Keratinocyte (primary cell): ENCODE results near the gene DCLK2.

ENCODE experiments used
- CTCF ChIP-seq, 3 experiments: IDR thresholded peaks in 1 of 3; conservative IDR thresholded peaks in 1 of 3; optimal IDR thresholded peaks in 1 of 3; 2 replicates in 2 of 3; 3 replicates in 1 of 3; pipeline versions ENCODE3 to v1.5.1; 2011; ENCODE audit warnings: low read length in 3 of 3, mild to moderate bottlenecking in 3 of 3, moderate library complexity in 2 of 3, control low read depth in 1 of 3, inconsistent platforms in 1 of 3; ENCODE audit not compliant: insufficient read depth in 2 of 3; ENCODE audit errors: extremely low read depth in 1 of 3
- EZH2 ChIP-seq: IDR thresholded peaks from one replicate; pipeline ENCODE4 v1.6.1; 2012; ENCODE audit warnings: inconsistent platforms, mild to moderate bottlenecking, low read length, moderate library complexity

- no peak for TF ChIP-seq CTCF (optimal IDR thresholded peaks at IDR 0.05 in 1 of 3, IDR thresholded peaks at IDR 0.05 in 1 of 3, conservative IDR thresholded peaks at IDR 0.05 in 1 of 3; ENCODE audit: extremely low read depth in 1 of 3, insufficient read depth in 2 of 3, low read length in 3 of 3)
- no peak for TF ChIP-seq EZH2
Measured at GRCh38 chr4:150072906-150073714, 5.1 kb upstream of the DCLK2 start.
